22Rv1 (cell line): ENCODE measurements around the gene CFDP1.
A peak's percentile ranks its signal among the peaks of the same experiment; 100 is the strongest.

Source experiments
- H3K27ac ChIP-seq: fragments of 450-650 bp; 2 replicates; pipeline ENCODE4 v1.5.1; 2017
- CTCF ChIP-seq: fragments of 450-650 bp; IDR thresholded peaks from 2 replicates; pipeline ENCODE4 v1.5.1; 2017; ENCODE audit warnings: mild to moderate bottlenecking
- ZFX ChIP-seq: fragments of 450-650 bp; IDR thresholded peaks from 2 replicates; pipeline ENCODE4 v1.6.1; 2017; ENCODE audit warnings: antibody characterized with exemption, borderline replicate concordance

CFDP1 gene

GRCh38 chr16:75317101-75317522 lies 116.2 kb downstream of the CFDP1 start:
- TF ChIP-seq ZFX = no peak
- H3K27ac ChIP-seq = no peak overlapping the region

GRCh38 chr16:75315539-75316306 lies 117.6 kb downstream of the CFDP1 start:
- H3K27ac ChIP-seq = no peak overlapping the region
- no peak for TF ChIP-seq ZFX
- no peak for TF ChIP-seq CTCF

GRCh38 chr16:75312875-75313274 lies 120.4 kb downstream of the CFDP1 start:
- TF ChIP-seq ZFX (no peak), CTCF (no peak)
- H3K27ac ChIP-seq = no peak overlapping the region

GRCh38 chr16:75311383-75311938 lies 121.8 kb downstream of the CFDP1 start:
- no peak for TF ChIP-seq CTCF
- no peak for TF ChIP-seq ZFX
- H3K27ac ChIP-seq = no peak overlapping the region; the same call in 1 of the 2 replicates

GRCh38 chr16:75310541-75310940 lies 122.8 kb downstream of the CFDP1 start:
- TF ChIP-seq CTCF (no peak), ZFX (no peak)

GRCh38 chr16:75309899-75310430 lies 123.3 kb downstream of the CFDP1 start:
- H3K27ac ChIP-seq = peak overlapping the region; percentile 90

More at GRCh38 chr16:75310541-75310940, 122.8 kb downstream of the CFDP1 start:
- H3K27ac ChIP-seq = peak overlapping the region; percentile 90

GRCh38 chr16:75309156-75309555 lies 124.1 kb downstream of the CFDP1 start:
- TF ChIP-seq CTCF (no peak), ZFX (no peak)
- H3K27ac ChIP-seq = peak overlapping the region; percentile 90

More at GRCh38 chr16:75309899-75310430, 123.3 kb downstream of the CFDP1 start:
- TF ChIP-seq ZFX = no peak

GRCh38 chr16:75308011-75308410 lies 125.3 kb downstream of the CFDP1 start:
- no peak for TF ChIP-seq ZFX
- H3K27ac ChIP-seq = peak overlapping the region; percentile 90
